HEK293 (cell line): ENCODE results near the gene CHST1.

Experiments
- CTCF ChIA-PET: fragments of 350-600 bp; formaldehyde crosslinking; extraction: SDS; loops from one replicate; lab custom pipeline; 2021; ENCODE audit warnings: antibody characterized with exemption; lab: Yijun Ruan, JAX
- POLR2A ChIA-PET: fragments of 300-600 bp; formaldehyde crosslinking; extraction: SDS; loops from one replicate; lab custom pipeline; 2020; ENCODE audit warnings: antibody characterized with exemption, inconsistent platforms; lab: Yijun Ruan, JAX
- H3K27ac ChIP-seq: fragments of 200-500 bp; sonication (Bioruptor generic); 2 replicates; pipeline ENCODE4 v1.5.1; 2014; ENCODE audit warnings: low read depth, low read length, control low read depth, inconsistent platforms; ENCODE audit errors: extremely low read depth
- H3K36me3 ChIP-seq, 2 experiments: fragments of 200-500 bp in 1 of 2; sonication (Bioruptor generic) in 1 of 2; 1 replicate in 1 of 2; 2 replicates in 1 of 2; pipeline ENCODE4 v1.5.1; 2014 to 2017; ENCODE audit warnings: inconsistent platforms in 2 of 2, low read length in 2 of 2; ENCODE audit not compliant: control insufficient read depth in 2 of 2, insufficient read depth in 1 of 2
- H3K4me1 ChIP-seq: fragments of 200-500 bp; sonication (Bioruptor generic); 2 replicates; pipeline ENCODE4 v1.5.1; 2014; ENCODE audit warnings: mild to moderate bottlenecking, low read length, inconsistent platforms; ENCODE audit not compliant: control insufficient read depth, insufficient read depth
- H3K4me3 ChIP-seq: 2 replicates; pipeline ENCODE4 v1.5.1; 2011; ENCODE audit warnings: low read depth, mild to moderate bottlenecking, control low read depth, low read length, moderate library complexity
- H3K9me3 ChIP-seq: fragments of 200-500 bp; sonication (Bioruptor generic); 2 replicates; pipeline ENCODE4 v1.5.1; 2014; ENCODE audit warnings: low read depth, low read length, inconsistent platforms; ENCODE audit not compliant: control insufficient read depth, insufficient read depth
- AEBP2 ChIP-seq: fragments of 450-650 bp; formaldehyde crosslinking; IDR thresholded peaks from 2 replicates; pipeline ENCODE4 v1.5.1; 2016; ENCODE audit warnings: missing biosample characterization, missing genetic modification characterization, borderline replicate concordance
- EGR2 ChIP-seq: fragments of 450-650 bp; formaldehyde crosslinking; IDR thresholded peaks from 2 replicates; pipeline ENCODE4 v1.5.1; 2016; ENCODE audit warnings: low read depth, missing biosample characterization, missing genetic modification characterization
- KLF17 ChIP-seq: fragments of 450-650 bp; formaldehyde crosslinking; IDR thresholded peaks from 2 replicates; pipeline ENCODE4 v1.5.1; 2016; ENCODE audit warnings: missing biosample characterization, missing genetic modification characterization
- KLF9 ChIP-seq: fragments of 450-650 bp; formaldehyde crosslinking; IDR thresholded peaks from 2 replicates; pipeline ENCODE4 v1.5.1; 2016; ENCODE audit warnings: missing biosample characterization, missing genetic modification characterization, low read depth
- PRDM2 ChIP-seq: fragments of 450-650 bp; formaldehyde crosslinking; IDR thresholded peaks from 2 replicates; pipeline ENCODE4 v1.5.1; 2016; ENCODE audit warnings: missing biosample characterization, missing genetic modification characterization, borderline replicate concordance
- SALL2 ChIP-seq: fragments of 450-650 bp; formaldehyde crosslinking; IDR thresholded peaks from 2 replicates; pipeline ENCODE4 v1.5.0; 2017; ENCODE audit warnings: missing biosample characterization, mild to moderate bottlenecking, missing genetic modification characterization, borderline replicate concordance
- ZBTB20 ChIP-seq: fragments of 450-650 bp; formaldehyde crosslinking; IDR thresholded peaks from 2 replicates; pipeline ENCODE4 v1.5.1; 2016; ENCODE audit warnings: missing biosample characterization, missing genetic modification characterization
- ZBTB6 ChIP-seq: fragments of 450-650 bp; formaldehyde crosslinking; IDR thresholded peaks from 2 replicates; pipeline ENCODE4 v1.5.1; 2017; ENCODE audit warnings: missing biosample characterization, missing genetic modification characterization
- ZFHX2 ChIP-seq: fragments of 450-650 bp; formaldehyde crosslinking; conservative IDR thresholded peaks from 2 replicates; pipeline ENCODE4 v1.5.1; 2016; ENCODE audit warnings: missing biosample characterization, missing genetic modification characterization
- ZNF488 ChIP-seq: fragments of 450-650 bp; formaldehyde crosslinking; IDR thresholded peaks from 2 replicates; pipeline ENCODE4 v1.5.1; 2016; ENCODE audit warnings: missing biosample characterization, missing genetic modification characterization
- ZNF501 ChIP-seq: fragments of 450-650 bp; formaldehyde crosslinking; IDR thresholded peaks from 2 replicates; pipeline ENCODE4 v1.5.1; 2016; ENCODE audit warnings: missing biosample characterization, missing genetic modification characterization
- ZNF529 ChIP-seq: fragments of 450-650 bp; formaldehyde crosslinking; IDR thresholded peaks from 2 replicates; pipeline ENCODE4 v1.5.1; 2017; ENCODE audit warnings: missing genetic modification characterization, missing biosample characterization; ENCODE audit not compliant: insufficient replicate concordance
- ZNF549 ChIP-seq: fragments of 450-650 bp; IDR thresholded peaks from 2 replicates; pipeline ENCODE4 v1.5.1; 2018; ENCODE audit warnings: missing biosample characterization, missing genetic modification characterization, mild to moderate bottlenecking, inconsistent platforms, moderate library complexity
- ZNF558 ChIP-seq: fragments of 450-650 bp; formaldehyde crosslinking; IDR thresholded peaks from 2 replicates; pipeline ENCODE4 v1.5.1; 2016; ENCODE audit warnings: missing biosample characterization, missing genetic modification characterization
- ZNF600 ChIP-seq: fragments of 450-650 bp; formaldehyde crosslinking; IDR thresholded peaks from 2 replicates; pipeline ENCODE4 v1.5.1; 2016; ENCODE audit warnings: missing biosample characterization, missing genetic modification characterization

The CHST1 gene

GRCh38 chr11:45661439-45662055, 3.9 kb downstream of the CHST1 start:
- Histone ChIP-seq H3K9me3 (no peaks in the 10 kb centered on the region), H3K27ac (no peak overlapping the region), H3K4me1 (no peaks in the 10 kb centered on the region), H3K4me3 (no peak overlapping the region), H3K36me3 (no peaks in the 10 kb centered on the region)
- TF ChIP-seq ZNF558 (tag by site-specific recombination) (no peak), PRDM2 (no peak), ZNF488 (tag by site-specific recombination) (no peak), AEBP2 (tag by site-specific recombination) (no peak), SALL2 (tag by site-specific recombination) (no peak), ZBTB20 (tag by site-specific recombination) (no peak)
- ChIA-PET CTCF (interaction anchor here (0.8 kb wide), 1 partner anchor 9 kb away, joined by 5 read pairs; no protein-coding TSS in a partner anchor), POLR2A (no interaction called here)

- TF ChIP-seq KLF9 (no peak), ZNF600 (tag by site-specific recombination) (no peak), ZBTB6 (tag by site-specific recombination) (no peak), ZNF529 (tag by site-specific recombination) (no peak), ZFHX2 (tag by site-specific recombination) (no peak), ZNF549 (tag by site-specific recombination) (no peak), ZNF501 (tag by site-specific recombination) (no peak), EGR2 (tag by site-specific recombination) (no peak), KLF17 (tag by site-specific recombination) (no peak)
- CTCF ChIA-PET = interaction anchor here (1.0 to 2.0 kb wide), 2 partner anchors 289 to 326 kb away, joined by 3 to 8 read pairs; no protein-coding TSS in a partner anchor
- Histone ChIP-seq H3K4me3 (no peak overlapping the region), H3K36me3 (no peaks in the 10 kb centered on the region), H3K4me1 (no peaks in the 10 kb centered on the region), H3K27ac (no peak overlapping the region), H3K9me3 (no peaks in the 10 kb centered on the region)
- POLR2A ChIA-PET = no interaction called here
These were observed 4.5 kb downstream of the CHST1 start for GRCh38 chr11:45660729-45661438.
